SU-DHL-6 (cell line): ENCODE data around the gene CYLD.

ENCODE experiments used
- H2AFZ ChIP-seq: fragments of 200-600 bp; sonication (generic); 2 replicates; pipeline ENCODE4 v1.6.1; 2014; ENCODE audit warnings: low read depth, mild to moderate bottlenecking, moderate library complexity, mixed read lengths, antibody characterized with exemption, low read length; ENCODE audit not compliant: severe bottlenecking
- H3F3A ChIP-seq: fragments of 200-600 bp; shearing (Covaris generic); 2 replicates; pipeline ENCODE4 v1.6.0; 2016; ENCODE audit warnings: antibody characterized with exemption, mild to moderate bottlenecking; ENCODE audit not compliant: insufficient read depth
- H3K27ac ChIP-seq: fragments of 200-600 bp; sonication (generic); 2 replicates; pipeline ENCODE4 v1.5.1; 2016; ENCODE audit warnings: low read depth, mild to moderate bottlenecking, low read length, moderate library complexity, mixed read lengths
- H3K27me3 ChIP-seq: fragments of 200-600 bp; sonication (generic), shearing (Covaris generic); 2 replicates; pipeline ENCODE4 v1.6.0; 2014; ENCODE audit warnings: mild to moderate bottlenecking, low read length
- H3K36me3 ChIP-seq: fragments of 200-600 bp; sonication (generic); 2 replicates; pipeline ENCODE4 v1.6.1; 2014; ENCODE audit warnings: mild to moderate bottlenecking, low read length, mixed read lengths
- H3K4me2 ChIP-seq: fragments of 300-600, 200-600 bp; shearing (Covaris generic), sonication (generic); 2 replicates; pipeline ENCODE4 v1.6.0; 2014; ENCODE audit warnings: low read length, low read depth, mild to moderate bottlenecking; ENCODE audit not compliant: poor library complexity, severe bottlenecking
- H3K4me3 ChIP-seq: fragments of 200-600 bp; sonication (generic); 2 replicates; pipeline ENCODE4 v1.5.1; 2014; ENCODE audit warnings: antibody characterized with exemption, low read length, mild to moderate bottlenecking, mixed read lengths; ENCODE audit not compliant: insufficient read depth, poor library complexity, severe bottlenecking
- H3K79me2 ChIP-seq: fragments of 200-600 bp; sonication (generic); 2 replicates; pipeline ENCODE4 v1.6.1; 2014; ENCODE audit warnings: mild to moderate bottlenecking, low read length, moderate library complexity; ENCODE audit not compliant: insufficient read depth
- H3K9ac ChIP-seq: fragments of 200-600 bp; sonication (generic); 2 replicates; pipeline ENCODE4 v1.7.0; 2014; ENCODE audit warnings: mild to moderate bottlenecking, low read length
- H3K9me2 ChIP-seq: fragments of 200-600 bp; sonication (generic); replicated peaks from 2 replicates; pipeline ENCODE4 v1.6.1; 2014; ENCODE audit warnings: low read length; ENCODE audit not compliant: insufficient read depth
- H3K9me3 ChIP-seq: fragments of 200-600 bp; sonication (generic); 2 replicates; pipeline ENCODE4 v1.6.1; 2014; ENCODE audit warnings: low read length, mixed read lengths; ENCODE audit not compliant: insufficient read depth
- H4K20me1 ChIP-seq: fragments of 200-600 bp; sonication (generic); 2 replicates; pipeline ENCODE4 v1.6.1; 2014; ENCODE audit warnings: low read depth, mild to moderate bottlenecking, antibody characterized with exemption, low read length, moderate library complexity, mixed read lengths
- CTCF ChIP-seq: fragments of 200-600 bp; sonication (generic); IDR thresholded peaks from one replicate; pipeline ENCODE4 v1.5.1; 2017; ENCODE audit warnings: antibody characterized with exemption, mild to moderate bottlenecking, low read length, moderate library complexity; ENCODE audit not compliant: insufficient read depth, poor library complexity, severe bottlenecking
- EZH2phosphoT487 ChIP-seq: fragments of 200-600 bp; sonication (generic), shearing (Covaris generic); conservative IDR thresholded peaks from 2 replicates; pipeline ENCODE4 v1.6.1; 2018; ENCODE audit warnings: mild to moderate bottlenecking, antibody characterized with exemption, low read length, moderate library complexity, mixed read lengths

The CYLD gene

DNA sequence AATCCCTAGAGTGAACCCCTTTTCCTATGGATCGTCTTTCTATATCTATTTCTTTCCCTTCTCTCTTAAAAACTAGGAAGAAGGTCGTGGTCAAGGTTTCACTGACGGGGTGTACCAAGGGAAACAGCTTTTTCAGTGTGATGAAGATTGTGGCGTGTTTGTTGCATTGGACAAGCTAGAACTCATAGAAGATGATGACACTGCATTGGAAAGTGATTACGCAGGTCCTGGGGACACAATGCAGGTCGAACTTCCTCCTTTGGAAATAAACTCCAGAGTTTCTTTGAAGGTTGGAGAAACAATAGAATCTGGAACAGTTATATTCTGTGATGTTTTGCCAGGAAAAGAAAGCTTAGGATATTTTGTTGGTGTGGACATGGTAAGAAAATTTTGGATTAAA lies 9.6 kb downstream of the CYLD start:
- Histone ChIP-seq H3F3A (no peaks in the 10 kb centered on the region; the same call in 1 of the 2 replicates), H2AFZ (no peak overlapping the region), H3K27ac (no peak overlapping the region), H3K9ac (no peak overlapping the region), H3K4me2 (no peak overlapping the region), H3K36me3 (no peaks in the 10 kb centered on the region), H3K9me3 (no peaks in the 10 kb centered on the region), H4K20me1 (no peaks in the 10 kb centered on the region), H3K9me2 (no peaks in the 10 kb centered on the region), H3K4me3 (no peak overlapping the region), H3K27me3 (no peaks in the 10 kb centered on the region), H3K79me2 (no peaks in the 10 kb centered on the region)
- TF ChIP-seq CTCF: no peak
- no peak for TF ChIP-seq EZH2phosphoT487

DNA sequence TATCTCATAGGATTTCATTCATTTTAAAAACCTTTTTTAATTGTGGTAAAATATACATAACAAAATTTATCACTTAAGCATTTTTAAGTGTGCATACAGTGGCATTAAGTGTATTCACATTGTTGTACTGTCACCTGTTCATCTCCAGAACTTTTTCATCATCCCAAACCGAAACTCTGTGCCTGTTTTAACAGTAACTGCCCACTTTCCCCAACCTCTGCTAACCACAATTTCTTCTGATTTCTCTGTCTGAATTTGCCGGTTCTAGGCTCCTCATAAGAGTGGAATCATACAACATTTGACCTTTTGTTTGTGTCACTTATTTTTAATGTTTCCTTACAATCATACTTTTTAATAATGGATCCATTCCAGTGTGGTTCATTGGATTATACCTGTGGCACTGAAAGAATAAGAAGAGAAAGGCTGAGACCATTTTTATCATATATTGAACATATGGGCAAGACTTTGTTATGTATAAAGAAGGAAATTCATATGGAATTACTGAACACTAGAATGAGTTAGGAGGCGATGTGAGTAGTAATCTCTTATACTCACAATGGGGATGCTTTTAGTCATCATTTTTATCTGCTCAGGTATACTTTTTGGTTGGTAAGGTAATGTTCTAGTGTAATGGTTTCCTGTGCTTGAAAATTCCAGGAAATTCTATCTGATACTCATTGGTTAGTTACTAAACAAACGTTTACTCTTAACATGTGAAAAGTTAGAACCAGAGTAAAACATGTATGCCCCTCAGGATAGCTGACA lies 10.8 kb downstream of the CYLD start:
- Histone ChIP-seq H3K27me3 (no peaks in the 10 kb centered on the region), H3K79me2 (no peaks in the 10 kb centered on the region), H3K9me3 (no peaks in the 10 kb centered on the region), H3K36me3 (no peaks in the 10 kb centered on the region), H3K9me2 (no peaks in the 10 kb centered on the region), H3K27ac (no peak overlapping the region), H3K9ac (no peak overlapping the region), H3K4me2 (no peak overlapping the region), H2AFZ (no peak overlapping the region), H3K4me3 (no peak overlapping the region), H3F3A (no peaks in the 10 kb centered on the region; the same call in 1 of the 2 replicates), H4K20me1 (no peaks in the 10 kb centered on the region)
- TF ChIP-seq CTCF (no peak), EZH2phosphoT487 (no peak)

DNA sequence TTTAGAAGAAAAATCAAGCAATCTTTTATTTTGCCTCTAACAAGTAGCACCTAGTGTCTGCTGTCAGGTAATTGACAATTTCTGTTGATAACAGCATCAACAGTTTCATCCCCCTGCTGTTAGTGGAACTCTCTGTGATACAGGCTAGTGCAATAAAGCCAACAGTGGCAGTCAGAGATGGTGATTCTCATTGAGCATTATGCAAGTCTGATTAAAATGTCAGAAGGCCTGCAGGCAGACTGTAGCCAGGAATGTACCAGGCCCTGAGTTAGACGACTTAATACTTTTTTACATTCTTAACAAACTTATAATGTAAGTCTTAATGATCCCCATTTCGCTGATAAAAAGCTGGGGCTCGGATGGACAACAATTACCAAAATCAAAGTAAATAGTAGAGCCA lies 14.6 kb downstream of the CYLD start:
- no peak overlapping the region for H3K4me2 ChIP-seq
- H3K9ac ChIP-seq: no peak overlapping the region
- H3K9me2 ChIP-seq: no peaks in the 10 kb centered on the region
- no peak overlapping the region for H3K27ac ChIP-seq
- no peak for TF ChIP-seq CTCF
- no peaks in the 10 kb centered on the region for H3K36me3 ChIP-seq
- no peaks in the 10 kb centered on the region for H3K27me3 ChIP-seq
- H3K4me3 ChIP-seq: no peak overlapping the region
- no peaks in the 10 kb centered on the region; the same call in 1 of the 2 replicates for H4K20me1 ChIP-seq
- no peaks in the 10 kb centered on the region for H3K9me3 ChIP-seq
- H3K79me2 ChIP-seq: no peaks in the 10 kb centered on the region
- H2AFZ ChIP-seq: no peak overlapping the region
- no peaks in the 10 kb centered on the region; the same call in 1 of the 2 replicates for H3F3A ChIP-seq
